IMR-90 (cell line): Measurements from ENCODE around the gene PCBP3.

Experiments used
- CEBPB ChIP-seq: IDR thresholded peaks from 2 replicates; pipeline ENCODE4 v1.6.1; 2012; ENCODE audit warnings: low read depth, low read length, improper control_type of control experiment
- CTCF ChIP-seq: conservative IDR thresholded peaks from 2 replicates; pipeline ENCODE4 v1.5.1; 2012; ENCODE audit warnings: mild to moderate bottlenecking, low read depth, low read length, improper control_type of control experiment
- ELK1 ChIP-seq: fragments of 150-350 bp; IDR thresholded peaks from 2 replicates; pipeline ENCODE4 v1.6.1; 2016; ENCODE audit warnings: low read depth, mild to moderate bottlenecking, low read length, moderate library complexity, borderline replicate concordance
- MAZ ChIP-seq: IDR thresholded peaks from 2 replicates; pipeline ENCODE4 v1.6.1; 2012; ENCODE audit warnings: low read depth, mild to moderate bottlenecking, low read length, improper control_type of control experiment, moderate library complexity, borderline replicate concordance
- MXI1 ChIP-seq: IDR thresholded peaks from 2 replicates; pipeline ENCODE4 v1.6.1; 2012; ENCODE audit warnings: low read depth, mild to moderate bottlenecking, low read length, moderate library complexity, borderline replicate concordance
- NFE2L2 ChIP-seq: fragments of 150-350 bp; IDR thresholded peaks from 2 replicates; pipeline ENCODE4 v1.6.1; 2016; ENCODE audit warnings: low read depth, mild to moderate bottlenecking, low read length
- POLR2A ChIP-seq: IDR thresholded peaks from 2 replicates; pipeline ENCODE4 v1.6.1; 2012; ENCODE audit warnings: mild to moderate bottlenecking, low read depth, low read length
- RAD21 ChIP-seq: IDR thresholded peaks from 2 replicates; pipeline ENCODE4 v1.6.1; 2012; ENCODE audit warnings: low read length, improper control_type of control experiment
- RCOR1 ChIP-seq: IDR thresholded peaks from 2 replicates; pipeline ENCODE4 v1.6.1; 2012; ENCODE audit warnings: mild to moderate bottlenecking, low read length, improper control_type of control experiment; ENCODE audit not compliant: insufficient replicate concordance
- RFX5 ChIP-seq: IDR thresholded peaks from 2 replicates; pipeline ENCODE4 v1.8.0; 2012; ENCODE audit warnings: low read depth, mild to moderate bottlenecking, low read length, moderate library complexity
- SMC3 ChIP-seq: fragments of 150-350 bp; IDR thresholded peaks from 2 replicates; pipeline ENCODE4 v1.6.1; 2016; ENCODE audit warnings: low read depth, mild to moderate bottlenecking, antibody characterized with exemption, low read length, moderate library complexity
- USF2 ChIP-seq: fragments of 150-350 bp; IDR thresholded peaks from 2 replicates; pipeline ENCODE4 v1.6.1; 2017; ENCODE audit warnings: mild to moderate bottlenecking, antibody characterized with exemption, low read length, low read depth

DNA sequence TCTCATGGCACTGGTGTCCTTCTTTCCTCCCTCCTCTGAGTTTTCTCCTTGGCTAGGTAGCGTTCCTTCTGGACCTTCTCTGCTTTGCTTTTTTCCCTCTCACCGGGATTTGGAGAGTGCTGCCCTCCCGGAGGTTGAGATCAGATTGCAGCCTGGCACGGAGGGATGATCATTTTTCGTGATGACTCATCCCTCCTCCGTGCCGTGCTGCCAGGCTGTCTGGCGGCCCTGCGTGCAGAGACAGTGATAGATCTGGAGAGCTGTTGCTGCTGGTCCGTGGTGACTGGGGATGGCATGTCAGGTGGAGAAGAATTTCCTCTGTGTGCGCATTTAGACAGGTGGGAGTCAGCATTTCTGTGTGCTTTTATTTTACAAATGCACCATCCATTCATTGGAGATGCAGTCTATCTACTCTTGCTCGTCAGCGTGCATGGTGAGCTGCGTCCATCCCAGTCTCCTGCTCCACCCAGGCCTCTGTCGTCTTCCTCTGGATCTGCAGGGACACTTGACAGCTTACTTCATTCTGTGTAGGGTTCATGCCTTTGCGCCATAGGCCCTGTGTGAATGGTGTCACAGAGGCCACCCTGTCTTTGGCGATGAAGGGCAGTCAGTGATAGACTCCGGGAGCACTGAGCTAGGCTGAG lies 104.4 kb downstream of the PCBP3 start:
- no peak for TF ChIP-seq CTCF
- no peak for TF ChIP-seq CEBPB
- TF ChIP-seq MXI1, result no peak
- TF ChIP-seq POLR2A, result no peak
- no peak for TF ChIP-seq ELK1
- no peak for TF ChIP-seq RCOR1
- TF ChIP-seq RFX5, result no peak
- no peak for TF ChIP-seq NFE2L2
- TF ChIP-seq SMC3, result no peak
- TF ChIP-seq USF2, result no peak
- TF ChIP-seq MAZ, result no peak
- TF ChIP-seq RAD21, result no peak
